Measurements from ENCODE around the gene CACNA2D1.

DNA sequence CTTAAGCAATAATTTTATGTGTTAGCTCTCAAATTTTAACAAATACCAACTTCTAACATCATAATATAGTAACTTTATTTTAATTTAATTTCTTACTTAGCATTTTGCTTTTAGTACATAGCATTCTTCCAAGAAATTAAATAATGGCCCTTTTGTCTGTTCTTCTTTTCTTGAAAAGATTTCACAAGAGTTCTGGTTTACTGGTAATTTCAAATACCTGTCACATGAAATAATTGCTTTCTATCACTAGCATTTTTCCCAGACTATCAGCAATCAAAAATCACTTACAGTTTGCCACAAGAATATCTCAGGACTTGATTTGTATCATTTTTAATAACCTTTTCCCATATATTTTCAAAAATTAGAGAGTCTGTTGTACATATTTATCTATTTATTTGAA is 193.0 kb downstream of the CACNA2D1 start:
- TF ChIP-seq, protein P1, sequence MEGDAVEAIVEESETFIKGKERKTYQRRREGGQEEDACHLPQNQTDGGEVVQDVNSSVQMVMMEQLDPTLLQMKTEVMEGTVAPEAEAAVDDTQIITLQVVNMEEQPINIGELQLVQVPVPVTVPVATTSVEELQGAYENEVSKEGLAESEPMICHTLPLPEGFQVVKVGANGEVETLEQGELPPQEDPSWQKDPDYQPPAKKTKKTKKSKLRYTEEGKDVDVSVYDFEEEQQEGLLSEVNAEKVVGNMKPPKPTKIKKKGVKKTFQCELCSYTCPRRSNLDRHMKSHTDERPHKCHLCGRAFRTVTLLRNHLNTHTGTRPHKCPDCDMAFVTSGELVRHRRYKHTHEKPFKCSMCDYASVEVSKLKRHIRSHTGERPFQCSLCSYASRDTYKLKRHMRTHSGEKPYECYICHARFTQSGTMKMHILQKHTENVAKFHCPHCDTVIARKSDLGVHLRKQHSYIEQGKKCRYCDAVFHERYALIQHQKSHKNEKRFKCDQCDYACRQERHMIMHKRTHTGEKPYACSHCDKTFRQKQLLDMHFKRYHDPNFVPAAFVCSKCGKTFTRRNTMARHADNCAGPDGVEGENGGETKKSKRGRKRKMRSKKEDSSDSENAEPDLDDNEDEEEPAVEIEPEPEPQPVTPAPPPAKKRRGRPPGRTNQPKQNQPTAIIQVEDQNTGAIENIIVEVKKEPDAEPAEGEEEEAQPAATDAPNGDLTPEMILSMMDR (IDR thresholded peaks at IDR 0.05), result no peak
- no peak for TF ChIP-seq POLR2A (IDR thresholded peaks at IDR 0.05)
